GM06990 (cell line): Measurements from ENCODE around the gene XDH.
A peak's percentile ranks its signal among the peaks of the same experiment; 100 is the strongest.

Experiments used
- DNase-seq: peaks from one replicate; pipeline ENCODE4 v3.0.0-alpha.2; 2011; ENCODE audit not compliant: insufficient read length; ENCODE audit errors: extremely low read depth
- H3K27me3 ChIP-seq: replicated peaks from 2 replicates; pipeline ENCODE4 v1.6.0; 2011; ENCODE audit warnings: low read length; ENCODE audit not compliant: control insufficient read depth, insufficient read depth
- H3K36me3 ChIP-seq: 2 replicates; pipeline ENCODE4 v1.5.1; 2011; ENCODE audit warnings: low read length; ENCODE audit not compliant: control insufficient read depth, insufficient read depth
- H3K4me3 ChIP-seq: replicated peaks from 2 replicates; pipeline ENCODE4 v1.5.1; 2011; ENCODE audit warnings: low read depth, mild to moderate bottlenecking, control low read depth, low read length
- CTCF ChIP-seq: IDR thresholded peaks from 2 replicates; pipeline ENCODE4 v1.5.1; 2011; ENCODE audit warnings: low read length, control low read depth, mild to moderate bottlenecking, inconsistent platforms; ENCODE audit not compliant: insufficient read depth, poor library complexity, severe bottlenecking

XDH gene

GRCh38 chr2:31413862-31414550 is 536 bp downstream of the XDH start:
- no peak for DNase-seq
- H3K4me3 ChIP-seq, result no peak overlapping the region
- H3K36me3 ChIP-seq, result no peaks in the 10 kb centered on the region
- peak; percentile 28 for TF ChIP-seq CTCF
- no peaks in the 10 kb centered on the region for H3K27me3 ChIP-seq

- no peak for TF ChIP-seq CTCF
- Histone ChIP-seq H3K4me3 (no peak overlapping the region), H3K36me3 (no peaks in the 10 kb centered on the region), H3K27me3 (no peaks in the 10 kb centered on the region)
- no peak for DNase-seq
Observed at GRCh38 chr2:31413025-31413424, 1.5 kb downstream of the XDH start.

GRCh38 chr2:31411771-31412170 is 2.8 kb downstream of the XDH start:
- TF ChIP-seq CTCF, result no peak
- no peaks in the 10 kb centered on the region for H3K36me3 ChIP-seq
- no peak for DNase-seq
- no peaks in the 10 kb centered on the region for H3K27me3 ChIP-seq
- H3K4me3 ChIP-seq, result no peak overlapping the region

- TF ChIP-seq CTCF, result no peak
- no peaks in the 10 kb centered on the region for H3K36me3 ChIP-seq
- DNase-seq, result no peak
- H3K27me3 ChIP-seq, result no peaks in the 10 kb centered on the region
- no peak overlapping the region for H3K4me3 ChIP-seq
Observed at GRCh38 chr2:31406593-31407385, 7.8 kb downstream of the XDH start.

- Histone ChIP-seq H3K36me3 (no peaks in the 10 kb centered on the region), H3K4me3 (no peak overlapping the region), H3K27me3 (no peaks in the 10 kb centered on the region)
- no peak for TF ChIP-seq CTCF
- DNase-seq, result no peak
Observed at GRCh38 chr2:31404827-31405226, 9.7 kb downstream of the XDH start.

- no peak for TF ChIP-seq CTCF
- no peak for DNase-seq
- Histone ChIP-seq H3K36me3 (no peaks in the 10 kb centered on the region), H3K27me3 (no peaks in the 10 kb centered on the region; the same call in 1 of the 2 replicates), H3K4me3 (no peak overlapping the region)
Observed at GRCh38 chr2:31404302-31404701, 10.2 kb downstream of the XDH start.
